ENCODE results near the gene CPTP.

The CPTP gene

DNA sequence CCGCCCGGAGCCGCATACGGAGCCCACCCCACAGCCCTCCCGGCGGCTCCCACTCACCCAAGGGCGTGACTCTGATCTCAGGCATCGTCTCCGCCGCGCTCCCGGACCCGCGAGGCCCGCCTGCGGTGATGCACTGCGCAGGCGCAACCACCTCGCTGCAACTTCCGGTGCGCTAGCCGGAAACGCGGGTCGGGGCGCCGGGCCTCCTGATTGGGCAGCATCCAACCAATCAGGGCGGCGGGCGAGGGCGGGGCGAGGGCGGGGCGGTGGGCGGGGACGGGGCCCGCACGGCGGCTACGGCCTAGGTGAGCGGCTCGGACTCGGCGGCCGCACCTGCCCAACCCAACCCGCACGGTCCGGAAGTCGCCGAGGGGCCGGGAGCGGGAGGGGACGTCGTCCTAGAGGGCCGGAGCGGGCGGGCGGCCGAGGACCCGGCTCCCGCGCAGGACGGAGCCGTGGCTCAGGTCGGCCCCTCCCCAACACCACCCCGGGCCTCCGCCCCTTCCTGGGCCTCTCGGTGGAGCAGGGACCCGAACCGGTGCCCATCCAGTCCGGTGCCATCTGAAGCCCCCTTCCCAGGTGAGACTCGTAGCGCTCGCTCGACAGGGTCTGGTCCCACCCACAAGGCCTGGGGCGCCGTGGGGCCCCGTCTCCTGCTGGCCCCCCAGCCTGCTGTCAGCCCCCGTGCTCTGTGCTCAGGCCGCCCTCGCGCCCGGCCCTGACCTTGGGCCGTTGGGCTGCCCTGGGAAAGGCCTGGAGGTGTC is at the start of gene CPTP, which contains the start of gene INTS11:
CPTP (plus strand) TSS at position 279 of the 764 bp plus-strand sequence. CDS start 2,109 bp downstream, outside the sequence.
INTS11 (minus strand) TSS at position 137 of the 764 bp plus-strand sequence; CDS start at position 85, 52 bp downstream.
- peak; percentile 97 for DNase-seq

- no peak for DNase-seq
Observed at GRCh38 chr1:1274931-1275431, 49.6 kb upstream of the CPTP start.

DNA sequence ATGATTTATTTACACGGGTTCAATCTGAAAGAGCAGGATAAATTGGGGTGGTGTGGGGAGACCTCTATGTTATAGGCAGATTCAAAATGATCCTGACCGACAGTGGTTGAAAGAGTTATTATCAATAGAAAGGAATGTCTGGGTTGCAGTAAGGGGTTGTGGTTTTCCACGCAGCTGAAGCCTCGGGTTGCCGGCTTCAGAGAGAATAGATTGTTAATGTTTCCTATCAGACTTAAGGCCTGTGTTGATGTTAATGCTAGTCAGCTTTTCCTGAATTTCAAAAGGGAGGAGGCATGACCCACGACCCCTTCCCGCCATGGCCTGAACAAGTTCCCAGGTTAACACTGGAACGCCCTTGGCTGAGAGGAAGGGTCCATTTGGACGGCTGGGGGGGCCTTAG is 48.8 kb upstream of the CPTP start:
- no peak for DNase-seq

- no peak for DNase-seq
Observed at GRCh38 chr1:1278620-1279019, 46.0 kb upstream of the CPTP start.

- DNase-seq = no peak
Observed at GRCh38 chr1:1279028-1279427, 45.6 kb upstream of the CPTP start.

GRCh38 chr1:1280782-1281481 is 43.7 kb upstream of the CPTP start:
- no peak for DNase-seq

DNA sequence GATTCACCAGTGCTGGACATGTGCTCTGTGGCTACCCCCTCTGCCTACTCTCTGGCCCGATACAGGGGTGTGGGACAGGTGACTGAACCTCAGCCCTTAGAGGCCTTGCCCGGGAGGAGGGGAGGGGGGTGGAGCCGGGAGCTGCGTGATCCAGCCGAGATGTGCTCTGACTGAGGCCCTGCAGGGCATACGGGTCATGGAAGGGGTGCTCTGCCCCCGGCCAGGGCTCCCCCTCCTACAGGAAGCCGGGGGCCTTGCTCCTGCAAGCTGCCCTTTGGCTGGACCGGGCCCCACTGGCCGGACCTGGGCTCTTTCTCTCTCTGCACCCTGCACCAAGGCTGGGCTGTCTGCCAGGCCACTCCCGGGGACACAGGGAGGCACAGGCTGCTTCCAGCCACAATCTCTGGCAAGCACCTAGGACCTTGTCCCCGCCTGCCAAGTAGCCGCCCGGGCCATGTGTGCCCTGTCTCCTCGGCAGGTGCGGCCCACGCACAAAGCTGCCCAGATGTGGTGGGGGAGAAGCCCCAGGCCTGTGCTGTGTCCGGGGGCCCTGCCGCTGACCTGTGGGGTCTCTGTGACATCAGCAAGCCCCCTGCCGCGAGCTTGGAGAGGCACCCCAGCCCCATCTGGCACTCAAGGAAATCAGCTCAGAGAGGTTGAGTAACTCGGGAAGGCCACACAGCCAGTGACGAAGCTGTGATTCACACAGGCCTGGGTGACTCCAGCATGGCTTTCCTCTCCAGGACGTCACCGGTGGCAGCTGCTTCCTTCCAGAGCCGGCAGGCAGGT is 42.9 kb upstream of the CPTP start:
- DNase-seq = no peak

DNA sequence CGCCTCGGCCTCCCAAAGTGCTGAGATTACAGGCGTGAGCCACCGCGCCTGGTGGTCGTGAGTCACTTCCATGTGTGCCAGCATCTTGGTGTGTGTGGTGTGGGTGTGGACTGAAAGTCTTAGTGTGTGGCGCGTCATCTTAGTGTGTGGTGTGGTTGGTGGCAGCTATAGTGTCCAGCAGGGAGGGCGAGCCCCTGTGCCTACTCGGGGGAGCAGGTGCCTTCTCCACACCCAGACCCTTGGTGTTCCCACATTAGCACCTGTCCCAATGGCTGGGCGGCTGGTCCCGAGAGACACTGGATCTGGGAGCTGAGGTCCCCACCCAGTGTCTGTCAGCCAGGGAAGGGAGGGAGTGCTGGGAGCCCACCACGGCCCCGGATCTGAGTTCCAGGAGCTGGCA is 41.6 kb upstream of the CPTP start:
- DNase-seq = no peak

DNA sequence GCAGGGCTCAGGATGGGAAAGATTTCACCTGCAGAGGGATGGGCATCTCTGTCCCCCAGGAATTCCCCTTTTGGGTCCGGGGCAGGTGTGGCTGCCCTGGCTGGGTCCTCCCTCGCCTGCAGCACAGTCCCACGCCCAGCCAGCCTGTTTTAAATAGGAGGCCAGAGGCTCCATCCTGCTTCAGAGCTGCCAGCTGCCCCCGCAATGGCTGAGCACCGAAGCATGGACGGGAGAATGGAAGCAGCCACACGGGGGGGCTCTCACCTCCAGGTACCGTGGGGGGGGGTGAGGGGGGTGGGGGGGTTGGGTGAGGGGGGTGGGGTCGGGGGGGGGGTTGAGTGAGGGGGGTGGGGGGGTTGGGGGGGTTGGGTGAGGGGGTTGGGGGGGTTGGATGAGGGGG is 40.8 kb upstream of the CPTP start:
- no peak for DNase-seq

DNA sequence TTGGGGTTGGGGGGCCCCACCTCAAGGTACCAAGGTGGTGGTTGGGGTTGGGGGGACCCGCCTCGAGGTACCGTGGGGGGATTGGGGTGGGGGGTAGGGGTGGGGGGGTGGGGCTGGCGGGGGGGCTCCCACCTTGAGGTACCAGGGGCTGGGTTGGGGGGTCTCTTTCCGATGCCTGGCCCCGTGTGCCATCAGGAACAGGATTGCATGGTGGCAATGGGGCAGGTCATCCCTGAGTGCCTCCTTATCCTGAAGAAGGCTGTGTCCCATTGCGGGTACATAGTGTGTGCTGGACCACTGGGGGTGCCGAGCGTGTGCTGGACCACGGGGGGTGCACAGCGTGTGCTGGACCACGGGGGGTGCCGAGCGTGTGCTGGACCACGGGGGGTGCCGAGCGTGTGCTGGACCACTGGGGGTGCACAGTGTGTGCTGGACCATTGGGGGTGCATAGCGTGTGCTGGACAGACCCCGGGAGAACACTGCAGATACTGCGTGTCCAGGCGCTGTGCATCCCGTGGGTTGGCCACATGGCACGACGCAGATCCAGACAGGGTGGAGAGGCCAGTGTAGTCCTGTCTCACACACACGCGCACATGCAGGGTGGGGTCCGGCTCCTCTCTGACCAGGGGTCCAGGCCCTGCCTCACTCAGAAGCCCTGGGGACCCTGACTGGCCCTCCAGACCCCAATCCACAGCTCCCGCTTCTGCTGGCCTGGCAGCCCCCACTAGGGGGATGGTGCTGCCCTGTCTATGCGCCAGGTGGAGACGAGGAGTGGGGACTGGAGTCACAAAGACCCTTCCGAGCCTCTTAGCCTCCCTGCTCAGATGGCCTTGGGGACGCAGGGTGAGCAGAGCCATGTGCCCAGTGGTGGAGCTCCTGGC is 40.1 kb upstream of the CPTP start:
- DNase-seq = no peak

- DNase-seq = no peak
Observed at GRCh38 chr1:1285102-1285571, 39.5 kb upstream of the CPTP start.

DNA sequence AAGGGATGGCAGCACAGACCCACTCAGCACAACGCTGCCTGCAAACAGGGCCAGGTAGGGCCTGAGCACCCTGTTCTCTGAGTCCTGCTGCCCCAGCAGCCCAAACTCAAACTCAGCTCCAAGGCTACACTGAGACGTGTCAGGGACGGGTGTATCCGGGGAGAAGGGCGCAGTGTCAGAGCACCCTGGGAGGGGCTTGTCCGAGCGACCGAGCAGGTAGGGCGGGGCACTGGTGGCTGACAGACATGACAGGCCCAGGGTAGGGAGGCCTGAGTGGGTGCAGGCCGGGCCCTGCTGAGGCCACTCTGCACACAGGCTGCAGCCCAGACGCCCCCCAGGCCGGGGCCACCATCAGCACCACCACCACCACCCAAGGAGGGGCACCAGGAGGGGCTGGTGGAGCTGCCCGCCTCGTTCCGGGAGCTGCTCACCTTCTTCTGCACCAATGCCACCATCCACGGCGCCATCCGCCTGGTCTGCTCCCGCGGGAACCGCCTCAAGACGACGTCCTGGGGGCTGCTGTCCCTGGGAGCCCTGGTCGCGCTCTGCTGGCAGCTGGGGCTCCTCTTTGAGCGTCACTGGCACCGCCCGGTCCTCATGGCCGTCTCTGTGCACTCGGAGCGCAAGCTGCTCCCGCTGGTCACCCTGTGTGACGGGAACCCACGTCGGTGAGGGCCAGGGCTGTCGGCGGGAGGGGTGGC is 38.8 kb upstream of the CPTP start:
- DNase-seq = no peak

DNA sequence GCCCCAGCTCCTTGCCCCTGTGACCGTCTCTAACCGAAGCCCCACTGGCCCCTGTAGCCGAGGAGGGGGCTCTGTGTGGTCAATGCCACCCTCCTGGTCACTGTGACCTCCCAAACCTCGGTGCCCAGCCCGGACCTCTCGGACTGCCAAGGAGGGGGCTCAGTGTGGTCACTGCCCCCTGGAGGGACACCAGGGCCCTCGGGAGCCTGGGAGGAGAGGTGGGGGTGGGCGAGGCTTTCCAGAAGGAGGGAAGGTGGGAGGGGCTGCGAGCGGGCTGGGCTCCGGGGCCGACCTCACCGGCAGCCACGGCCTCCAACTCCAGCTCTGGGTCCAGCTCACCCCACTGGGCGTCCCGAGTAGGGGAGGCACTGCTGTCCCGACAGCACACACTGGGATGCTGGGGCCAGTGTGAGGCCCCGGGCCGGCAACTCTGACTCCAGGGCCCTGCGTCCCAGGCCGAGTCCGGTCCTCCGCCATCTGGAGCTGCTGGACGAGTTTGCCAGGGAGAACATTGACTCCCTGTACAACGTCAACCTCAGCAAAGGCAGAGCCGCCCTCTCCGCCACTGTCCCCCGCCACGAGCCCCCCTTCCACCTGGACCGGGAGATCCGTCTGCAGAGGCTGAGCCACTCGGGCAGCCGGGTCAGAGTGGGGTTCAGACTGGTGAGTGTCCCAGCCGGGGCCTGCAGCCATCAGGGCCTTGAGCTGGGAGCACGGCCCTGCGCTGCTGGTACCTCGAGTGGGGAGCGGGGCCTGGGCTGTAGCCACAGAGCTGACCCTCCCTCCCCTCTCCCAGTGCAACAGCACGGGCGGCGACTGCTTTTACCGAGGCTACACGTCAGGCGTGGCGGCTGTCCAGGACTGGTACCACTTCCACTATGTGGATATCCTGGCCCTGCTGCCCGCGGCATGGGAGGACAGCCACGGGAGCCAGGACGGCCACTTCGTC is 38.0 kb upstream of the CPTP start:
- no peak for DNase-seq

DNA sequence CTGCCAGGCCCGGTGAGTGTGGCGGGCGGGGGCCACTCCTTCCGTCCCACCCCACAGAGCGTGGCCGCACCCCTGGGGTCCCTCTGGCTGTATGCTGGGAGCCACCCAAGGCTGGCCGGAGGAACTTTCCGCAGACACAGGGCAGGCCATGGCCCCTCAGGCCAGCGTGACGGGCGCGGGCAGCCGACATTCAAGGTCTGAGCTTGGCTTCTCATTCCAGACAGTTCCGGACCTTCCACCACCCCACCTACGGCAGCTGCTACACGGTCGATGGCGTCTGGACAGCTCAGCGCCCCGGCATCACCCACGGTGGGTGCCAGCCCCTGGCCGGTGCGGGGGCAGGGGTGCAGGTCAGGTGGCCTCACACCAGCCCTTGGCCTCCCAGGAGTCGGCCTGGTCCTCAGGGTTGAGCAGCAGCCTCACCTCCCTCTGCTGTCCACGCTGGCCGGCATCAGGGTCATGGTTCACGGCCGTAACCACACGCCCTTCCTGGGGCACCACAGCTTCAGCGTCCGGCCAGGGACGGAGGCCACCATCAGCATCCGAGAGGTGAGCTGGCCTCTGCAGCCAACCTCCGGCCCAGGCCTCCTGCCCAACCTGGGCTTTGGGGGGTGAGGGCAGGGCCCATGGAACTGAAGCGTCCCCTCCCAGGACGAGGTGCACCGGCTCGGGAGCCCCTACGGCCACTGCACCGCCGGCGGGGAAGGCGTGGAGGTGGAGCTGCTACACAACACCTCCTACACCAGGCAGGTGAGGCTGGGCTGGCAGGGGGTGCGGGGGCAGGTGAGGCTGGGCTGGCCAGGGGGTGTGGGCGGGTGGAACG is 37.1 kb upstream of the CPTP start:
- DNase-seq = no peak

DNA sequence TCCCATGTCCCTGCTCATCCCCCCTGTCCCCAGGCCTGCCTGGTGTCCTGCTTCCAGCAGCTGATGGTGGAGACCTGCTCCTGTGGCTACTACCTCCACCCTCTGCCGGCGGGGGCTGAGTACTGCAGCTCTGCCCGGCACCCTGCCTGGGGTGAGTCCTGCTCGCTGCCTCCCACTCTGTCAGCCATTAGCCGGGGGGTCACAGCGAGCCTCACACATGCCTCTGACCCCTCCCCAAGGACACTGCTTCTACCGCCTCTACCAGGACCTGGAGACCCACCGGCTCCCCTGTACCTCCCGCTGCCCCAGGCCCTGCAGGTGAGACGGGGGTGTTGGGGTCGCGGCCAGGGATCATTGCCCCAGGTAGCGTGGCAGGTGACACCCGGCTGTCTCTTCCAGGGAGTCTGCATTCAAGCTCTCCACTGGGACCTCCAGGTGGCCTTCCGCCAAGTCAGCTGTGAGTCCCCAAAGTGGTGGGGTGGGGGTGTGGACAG is 34.3 kb upstream of the CPTP start:
- DNase-seq = peak; percentile 68

DNA sequence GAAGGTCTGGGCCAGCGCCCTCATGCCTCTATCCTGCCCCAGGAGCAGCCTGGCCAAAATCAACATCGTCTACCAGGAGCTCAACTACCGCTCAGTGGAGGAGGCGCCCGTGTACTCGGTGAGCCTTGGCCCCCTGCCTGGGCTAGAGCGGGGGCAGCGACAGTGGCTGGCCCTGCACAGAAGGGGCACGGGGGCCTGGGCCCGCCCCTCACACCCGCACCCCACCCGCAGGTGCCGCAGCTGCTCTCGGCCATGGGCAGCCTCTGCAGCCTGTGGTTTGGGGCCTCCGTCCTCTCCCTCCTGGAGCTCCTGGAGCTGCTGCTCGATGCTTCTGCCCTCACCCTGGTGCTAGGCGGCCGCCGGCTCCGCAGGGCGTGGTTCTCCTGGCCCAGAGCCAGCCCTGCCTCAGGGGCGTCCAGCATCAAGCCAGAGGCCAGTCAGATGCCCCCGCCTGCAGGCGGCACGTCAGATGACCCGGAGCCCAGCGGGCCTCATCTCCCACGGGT is 33.5 kb upstream of the CPTP start:
- DNase-seq = no peak

GRCh38 chr1:1291548-1292441 is 32.8 kb upstream of the CPTP start:
- DNase-seq = peak; percentile 69

DNA sequence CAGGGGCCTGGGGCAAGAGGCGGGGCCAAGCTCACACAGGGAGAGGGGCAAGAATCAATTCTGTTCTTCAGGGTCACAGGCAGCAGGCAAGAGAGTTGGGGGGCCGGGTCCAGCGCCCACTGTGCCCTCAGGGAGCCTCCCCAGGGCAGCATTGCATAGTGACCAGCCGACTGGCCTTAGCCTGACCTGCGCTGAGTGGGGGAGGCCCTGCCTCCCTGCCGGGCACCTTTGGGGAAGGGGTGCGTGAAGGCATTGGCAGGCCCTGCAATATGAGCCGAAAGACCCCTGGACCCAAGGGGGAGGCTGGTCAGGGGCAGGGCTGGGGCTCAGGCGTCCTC is 32.2 kb upstream of the CPTP start:
- DNase-seq = no peak
